ENCODE data around the gene CASP2.

The CASP2 gene

DNA sequence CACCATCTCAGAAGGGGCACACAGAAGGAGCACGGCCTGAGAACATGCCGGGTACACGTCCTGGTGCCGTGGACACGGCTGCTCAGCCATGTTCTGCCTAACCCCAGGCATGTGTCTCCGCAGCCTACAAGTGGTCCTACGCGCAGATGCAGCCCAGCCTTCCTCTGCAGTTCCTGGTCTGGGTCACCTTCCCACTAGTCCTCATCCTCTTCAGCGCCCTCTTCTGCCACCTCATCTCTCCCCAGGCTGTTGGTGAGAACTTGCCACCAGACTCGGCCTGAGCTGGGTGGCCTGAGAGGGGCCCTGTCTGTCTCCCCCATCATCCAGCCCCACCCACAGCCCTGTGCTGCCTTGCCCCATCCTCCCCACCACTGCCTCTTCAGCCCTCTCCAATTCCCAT lies 33.1 kb downstream of the CASP2 start:
- H3K9me3 ChIP-seq (ENCODE audit: control insufficient read depth, insufficient read depth, low read length), result no peaks in the 10 kb centered on the region
- peaks cover 17% of the 10 kb centered on the region for H3K4me1 ChIP-seq (ENCODE audit: insufficient read depth, low read length)
- no peak overlapping the region for H3K9ac ChIP-seq (ENCODE audit: low read depth, low read length)
- no peaks in the 10 kb centered on the region for H3K36me3 ChIP-seq (ENCODE audit: insufficient read depth, low read length)

DNA sequence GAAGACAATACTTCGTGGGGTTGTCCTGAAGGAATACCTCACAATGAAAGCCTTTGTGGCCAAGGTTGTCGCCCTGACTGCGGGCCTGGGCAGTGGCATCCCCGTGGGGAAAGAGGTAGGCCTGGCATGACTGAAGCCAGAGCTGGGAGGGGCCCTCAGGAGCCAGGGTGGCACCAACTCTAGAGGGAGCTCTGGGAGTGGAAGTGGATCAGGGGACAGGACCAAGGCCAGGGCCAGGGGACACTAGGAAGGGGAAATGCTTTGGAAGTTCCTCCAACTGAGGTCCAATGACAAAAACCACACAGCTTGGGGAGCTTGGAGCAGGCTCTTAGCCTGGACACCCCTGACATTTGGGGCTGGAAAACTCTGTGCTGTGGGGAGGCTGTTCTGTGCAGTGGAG lies 33.6 kb downstream of the CASP2 start:
- Histone ChIP-seq H3K9me3 (ENCODE audit: control insufficient read depth, insufficient read depth, low read length) (no peaks in the 10 kb centered on the region), H3K4me1 (ENCODE audit: insufficient read depth, low read length) (peaks cover 17% of the 10 kb centered on the region), H3K36me3 (ENCODE audit: insufficient read depth, low read length) (no peaks in the 10 kb centered on the region), H3K9ac (ENCODE audit: low read depth, low read length) (no peak overlapping the region)

DNA sequence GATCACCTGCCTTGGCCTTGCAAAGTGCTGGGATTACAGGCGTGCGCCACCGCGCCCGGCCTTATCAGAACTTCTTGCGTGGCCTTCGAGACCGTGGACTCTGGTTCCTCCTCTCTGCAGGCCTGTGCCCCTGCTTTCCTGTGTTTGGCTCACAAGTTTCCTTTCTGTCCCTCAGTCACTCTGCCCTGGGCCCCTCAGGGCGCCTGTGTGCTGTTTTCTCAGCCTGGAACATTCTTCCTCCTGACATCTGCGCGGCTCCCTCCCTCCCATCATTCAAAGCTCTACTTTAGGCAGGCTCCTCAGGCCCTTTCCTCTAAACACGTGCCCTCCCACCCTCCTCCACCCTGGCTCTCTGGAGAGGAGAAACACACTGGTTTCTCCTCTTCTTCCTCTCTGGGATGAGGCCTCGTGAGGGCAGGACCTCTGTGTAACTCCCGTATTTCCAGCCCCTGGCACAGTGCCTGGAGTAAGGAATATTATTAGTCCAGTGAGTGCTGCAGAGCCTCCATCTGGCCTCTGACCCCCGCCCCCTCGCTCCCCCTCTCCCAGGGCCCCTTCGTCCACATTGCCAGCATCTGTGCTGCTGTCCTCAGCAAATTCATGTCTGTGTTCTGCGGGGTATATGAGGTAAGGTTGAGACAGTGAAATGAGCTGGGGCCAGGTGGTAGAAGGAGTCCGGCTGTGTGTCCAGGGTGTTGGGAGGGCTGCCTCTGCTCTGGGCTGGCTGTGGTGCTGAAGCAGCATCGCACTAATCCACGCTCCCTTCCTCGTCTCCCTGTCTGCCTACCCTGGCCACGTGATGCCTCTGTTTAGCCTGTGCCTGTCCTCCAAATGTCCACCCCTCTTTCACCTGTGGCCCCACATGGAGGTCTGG lies 34.8 kb downstream of the CASP2 start:
- Histone ChIP-seq H3K4me1 (ENCODE audit: insufficient read depth, low read length) (peaks cover 17% of the 10 kb centered on the region), H3K36me3 (ENCODE audit: insufficient read depth, low read length) (no peaks in the 10 kb centered on the region), H3K9me3 (ENCODE audit: control insufficient read depth, insufficient read depth, low read length) (no peaks in the 10 kb centered on the region), H3K9ac (ENCODE audit: low read depth, low read length) (no peak overlapping the region)

DNA sequence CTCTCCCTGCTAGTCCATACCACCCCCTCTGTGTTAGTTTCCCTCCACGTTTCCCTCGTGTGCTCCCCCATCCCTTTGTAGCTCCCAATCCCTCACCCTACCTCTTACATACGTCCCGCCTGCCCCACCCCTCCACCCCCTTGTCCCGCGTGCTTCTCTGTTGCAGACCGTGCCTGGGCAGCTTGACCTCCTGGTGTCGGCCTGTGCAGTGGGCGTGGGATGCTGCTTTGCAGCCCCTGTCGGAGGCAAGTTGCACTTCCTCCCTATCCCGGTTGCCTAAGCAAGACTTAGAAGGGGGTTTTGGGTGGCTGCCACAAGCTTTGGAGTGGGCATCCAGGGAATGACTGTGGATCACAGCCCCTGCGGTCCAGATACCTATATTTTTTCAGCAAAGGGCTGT lies 35.5 kb downstream of the CASP2 start:
- H3K36me3 ChIP-seq (ENCODE audit: insufficient read depth, low read length), result no peaks in the 10 kb centered on the region; the same call in 1 of the 2 replicates
- H3K9ac ChIP-seq (ENCODE audit: low read depth, low read length), result no peak overlapping the region
- peaks cover 17% of the 10 kb centered on the region for H3K4me1 ChIP-seq (ENCODE audit: insufficient read depth, low read length)

DNA sequence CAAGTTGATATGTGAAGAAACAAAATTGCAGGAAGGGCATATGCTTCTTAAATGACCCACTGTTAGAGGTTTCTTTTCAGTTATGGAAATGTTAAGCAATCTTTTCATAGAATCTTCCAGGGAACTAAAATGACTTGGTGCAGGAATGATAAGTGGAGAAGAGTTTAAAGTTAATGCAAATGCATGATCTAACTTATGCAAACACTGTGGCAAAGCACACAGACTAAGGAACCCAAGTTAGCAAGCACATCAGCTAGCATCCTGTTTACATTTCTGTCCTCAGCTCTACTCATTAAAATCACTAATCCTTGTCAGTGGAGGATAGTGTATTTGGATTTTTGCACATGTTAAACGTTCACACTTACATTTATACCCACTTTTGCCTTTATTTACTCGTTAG lies 37.1 kb downstream of the CASP2 start:
- Histone ChIP-seq H3K4me1 (ENCODE audit: insufficient read depth, low read length) (peaks cover 17% of the 10 kb centered on the region), H3K36me3 (ENCODE audit: insufficient read depth, low read length) (no peaks in the 10 kb centered on the region; the same call in 1 of the 2 replicates), H3K9ac (ENCODE audit: low read depth, low read length) (no peak overlapping the region), H3K9me3 (ENCODE audit: control insufficient read depth, insufficient read depth, low read length) (no peaks in the 10 kb centered on the region)

More for the DNA sequence above, 35.5 kb downstream of the CASP2 start:
- no peaks in the 10 kb centered on the region for H3K9me3 ChIP-seq (ENCODE audit: control insufficient read depth, insufficient read depth, low read length)

DNA sequence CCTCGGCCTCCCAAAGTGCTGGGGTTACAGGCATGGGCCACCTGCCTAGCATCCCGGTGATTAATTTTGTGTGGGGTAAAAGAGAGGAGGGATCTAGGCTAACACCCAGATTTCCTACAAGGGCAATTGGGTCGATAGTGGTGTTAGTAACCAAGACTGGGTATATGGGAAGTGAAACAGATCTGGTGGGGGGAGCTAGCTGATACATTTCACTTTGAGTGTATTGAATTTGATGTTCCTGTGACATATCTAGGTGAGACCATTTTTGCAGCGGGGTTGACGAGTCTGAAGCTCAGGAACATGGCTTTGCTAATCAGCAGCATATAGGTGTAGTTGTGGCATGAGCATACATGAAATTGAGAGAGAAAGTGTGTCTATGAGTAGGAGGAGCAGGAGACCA lies 39.8 kb downstream of the CASP2 start:
- Histone ChIP-seq H3K9me3 (ENCODE audit: control insufficient read depth, insufficient read depth, low read length) (no peaks in the 10 kb centered on the region), H3K4me1 (ENCODE audit: insufficient read depth, low read length) (peaks cover 17% of the 10 kb centered on the region)

DNA sequence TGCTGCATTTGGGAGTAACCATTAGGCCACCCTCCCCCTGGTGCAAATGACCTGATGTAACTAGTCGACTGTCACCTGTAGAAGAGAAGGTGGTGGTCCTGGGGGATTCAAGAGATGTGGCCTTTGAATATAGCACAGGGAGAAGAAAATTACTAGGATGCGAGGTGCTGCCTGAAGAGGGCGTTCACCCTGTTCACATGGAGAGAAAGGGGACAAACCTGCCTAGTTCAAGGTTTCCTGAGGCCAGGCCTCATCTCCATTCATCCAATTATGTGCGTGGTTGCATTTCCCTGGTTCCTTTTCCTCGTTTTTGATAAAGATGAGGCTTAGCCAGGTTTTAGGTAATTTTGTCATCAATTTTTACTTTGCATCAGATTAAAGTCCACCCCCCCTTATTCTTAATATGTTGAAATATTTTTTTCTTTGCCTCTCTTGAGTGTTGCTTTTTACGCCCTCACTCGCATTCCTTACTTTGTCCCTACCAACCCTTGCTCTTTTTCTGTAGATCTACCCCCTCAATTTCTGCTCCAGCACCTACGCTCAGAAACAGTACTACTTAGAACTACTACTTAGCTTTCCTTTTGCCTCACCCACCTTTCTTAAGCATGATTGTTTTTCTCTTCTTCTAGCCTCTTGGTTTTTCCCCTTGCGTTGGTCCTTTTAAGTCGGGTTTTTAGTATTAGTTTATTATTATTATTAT lies 41.5 kb downstream of the CASP2 start:
- Histone ChIP-seq H3K36me3 (ENCODE audit: insufficient read depth, low read length) (no peaks in the 10 kb centered on the region; the same call in 1 of the 2 replicates), H3K9ac (ENCODE audit: low read depth, low read length) (no peak overlapping the region), H3K4me1 (ENCODE audit: insufficient read depth, low read length) (peaks cover 12% of the 10 kb centered on the region; the same call in 1 of the 2 replicates), H3K9me3 (ENCODE audit: control insufficient read depth, insufficient read depth, low read length) (no peaks in the 10 kb centered on the region)

More for the DNA sequence above, 39.8 kb downstream of the CASP2 start:
- H3K9ac ChIP-seq (ENCODE audit: low read depth, low read length), result no peak overlapping the region
- no peaks in the 10 kb centered on the region; the same call in 1 of the 2 replicates for H3K36me3 ChIP-seq (ENCODE audit: insufficient read depth, low read length)

DNA sequence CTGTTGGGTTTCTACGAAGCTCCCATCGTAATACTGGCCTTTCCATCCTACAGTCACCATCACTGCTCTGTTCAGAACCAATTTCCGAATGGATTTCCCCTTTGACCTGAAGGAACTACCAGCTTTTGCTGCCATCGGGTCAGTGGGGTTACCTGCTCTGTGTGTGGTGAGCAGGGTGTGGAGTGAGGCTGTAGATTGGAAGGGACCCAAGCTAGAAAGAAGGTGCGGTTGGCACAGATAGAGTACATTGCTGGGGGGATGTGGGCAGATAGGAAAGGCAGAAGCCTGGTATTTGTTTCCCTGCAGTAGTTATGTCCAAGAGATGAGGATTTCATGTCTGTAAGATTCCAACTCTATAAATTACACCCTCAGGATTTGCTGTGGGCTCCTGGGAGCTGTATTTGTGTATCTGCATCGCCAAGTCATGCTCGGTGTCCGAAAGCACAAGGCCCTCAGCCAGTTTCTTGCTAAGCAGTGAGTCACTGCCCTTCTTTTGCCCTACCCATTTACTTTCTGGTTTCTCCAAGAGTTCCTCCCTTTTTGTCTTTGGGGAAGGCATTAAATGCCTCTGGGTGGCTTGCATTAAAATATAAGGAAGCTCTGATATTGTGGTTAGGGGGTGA lies 43.1 kb downstream of the CASP2 start:
- Histone ChIP-seq H3K36me3 (ENCODE audit: insufficient read depth, low read length) (no peaks in the 10 kb centered on the region; the same call in 1 of the 2 replicates), H3K9ac (ENCODE audit: low read depth, low read length) (no peak overlapping the region), H3K4me1 (ENCODE audit: insufficient read depth, low read length) (no peaks in the 10 kb centered on the region), H3K9me3 (ENCODE audit: control insufficient read depth, insufficient read depth, low read length) (no peaks in the 10 kb centered on the region)

DNA sequence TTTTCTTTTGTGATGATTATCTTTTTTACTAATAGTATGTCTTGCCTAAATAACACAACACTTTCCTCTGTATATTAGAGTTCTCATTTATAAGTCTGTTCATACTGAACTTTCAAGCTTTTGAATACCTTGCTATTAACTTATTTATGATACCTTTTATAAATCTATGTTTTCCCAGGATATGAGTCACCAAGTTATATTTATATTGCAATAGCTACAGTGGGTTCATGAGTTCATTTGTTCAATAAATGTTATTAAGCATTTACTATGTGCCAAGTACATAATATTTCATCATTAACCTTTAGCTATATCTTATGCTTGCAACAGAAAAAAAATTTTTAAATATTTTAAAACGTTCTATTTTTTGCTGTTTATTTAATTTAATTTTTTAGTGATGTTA lies 46.1 kb downstream of the CASP2 start:
- no peaks in the 10 kb centered on the region for H3K36me3 ChIP-seq (ENCODE audit: insufficient read depth, low read length)
- no peak overlapping the region for H3K9ac ChIP-seq (ENCODE audit: low read depth, low read length)
- H3K9me3 ChIP-seq (ENCODE audit: control insufficient read depth, insufficient read depth, low read length), result no peaks in the 10 kb centered on the region
- H3K4me1 ChIP-seq (ENCODE audit: insufficient read depth, low read length), result no peaks in the 10 kb centered on the region

DNA sequence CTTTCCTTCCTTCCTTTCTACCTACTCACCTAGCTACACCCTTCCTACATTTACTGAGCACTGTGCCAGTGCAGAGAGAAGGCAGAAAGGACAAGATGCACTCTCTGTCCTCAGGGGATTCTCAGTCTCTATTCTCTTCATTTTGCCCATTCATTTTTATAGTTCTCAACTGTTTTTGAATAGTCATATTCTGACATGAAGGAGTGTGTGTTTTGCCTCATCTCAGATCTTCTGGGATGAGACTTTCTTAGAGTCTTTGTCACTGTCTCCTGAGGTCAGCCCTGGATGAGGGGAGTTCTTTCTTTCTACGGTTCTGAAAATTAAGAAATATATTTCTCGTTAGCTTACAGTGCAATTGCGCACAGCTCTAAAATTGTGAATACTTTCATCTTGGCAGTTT lies 49.1 kb downstream of the CASP2 start:
- Histone ChIP-seq H3K9me3 (ENCODE audit: control insufficient read depth, insufficient read depth, low read length) (no peaks in the 10 kb centered on the region), H3K4me1 (ENCODE audit: insufficient read depth, low read length) (no peaks in the 10 kb centered on the region), H3K9ac (ENCODE audit: low read depth, low read length) (no peak overlapping the region), H3K36me3 (ENCODE audit: insufficient read depth, low read length) (no peaks in the 10 kb centered on the region)

DNA sequence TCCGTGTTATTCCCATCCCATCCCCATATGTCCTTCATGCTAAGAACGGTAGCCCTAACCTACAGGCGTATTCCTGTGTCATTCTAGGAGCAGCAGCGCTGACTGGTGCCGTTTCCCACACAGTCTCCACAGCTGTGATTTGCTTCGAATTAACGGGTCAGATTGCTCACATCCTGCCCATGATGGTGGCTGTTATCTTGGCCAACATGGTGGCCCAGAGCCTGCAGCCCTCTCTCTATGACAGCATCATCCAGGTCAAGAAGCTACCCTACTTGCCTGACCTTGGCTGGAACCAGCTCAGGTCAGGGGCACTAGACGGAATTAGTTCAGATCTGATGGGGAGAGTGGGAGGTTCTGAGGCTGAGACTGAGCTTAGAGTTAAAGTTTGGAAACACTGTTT lies 53.7 kb downstream of the CASP2 start:
- Histone ChIP-seq H3K9me3 (ENCODE audit: control insufficient read depth, insufficient read depth, low read length) (no peaks in the 10 kb centered on the region), H3K36me3 (ENCODE audit: insufficient read depth, low read length) (no peaks in the 10 kb centered on the region), H3K9ac (ENCODE audit: low read depth, low read length) (no peak overlapping the region), H3K4me1 (ENCODE audit: insufficient read depth, low read length) (no peaks in the 10 kb centered on the region; the same call in 1 of the 2 replicates)

DNA sequence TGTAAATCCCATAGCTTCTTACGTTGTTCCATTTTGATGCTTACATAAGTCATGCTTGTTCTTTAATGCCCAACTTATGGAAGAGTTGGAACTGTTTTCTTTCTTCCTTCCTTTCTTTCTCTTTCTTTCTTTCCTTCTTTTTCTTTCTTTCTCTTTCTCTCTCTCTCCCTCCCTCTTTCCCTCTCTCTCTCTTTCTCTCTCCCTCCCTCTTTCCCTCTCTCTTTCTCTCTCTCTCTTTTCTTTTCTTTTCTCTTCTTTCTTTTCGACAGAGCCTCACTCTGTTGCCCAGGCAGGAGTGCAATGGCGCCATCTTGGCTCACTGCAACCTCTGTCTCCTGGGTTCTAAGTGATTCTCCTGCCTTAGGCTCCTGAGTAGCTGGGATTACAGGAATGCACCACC lies 55.4 kb downstream of the CASP2 start:
- H3K9ac ChIP-seq (ENCODE audit: low read depth, low read length), result no peak overlapping the region
- no peaks in the 10 kb centered on the region; the same call in 1 of the 2 replicates for H3K4me1 ChIP-seq (ENCODE audit: insufficient read depth, low read length)
- H3K36me3 ChIP-seq (ENCODE audit: insufficient read depth, low read length), result no peaks in the 10 kb centered on the region
- H3K9me3 ChIP-seq (ENCODE audit: control insufficient read depth, insufficient read depth, low read length), result no peaks in the 10 kb centered on the region

DNA sequence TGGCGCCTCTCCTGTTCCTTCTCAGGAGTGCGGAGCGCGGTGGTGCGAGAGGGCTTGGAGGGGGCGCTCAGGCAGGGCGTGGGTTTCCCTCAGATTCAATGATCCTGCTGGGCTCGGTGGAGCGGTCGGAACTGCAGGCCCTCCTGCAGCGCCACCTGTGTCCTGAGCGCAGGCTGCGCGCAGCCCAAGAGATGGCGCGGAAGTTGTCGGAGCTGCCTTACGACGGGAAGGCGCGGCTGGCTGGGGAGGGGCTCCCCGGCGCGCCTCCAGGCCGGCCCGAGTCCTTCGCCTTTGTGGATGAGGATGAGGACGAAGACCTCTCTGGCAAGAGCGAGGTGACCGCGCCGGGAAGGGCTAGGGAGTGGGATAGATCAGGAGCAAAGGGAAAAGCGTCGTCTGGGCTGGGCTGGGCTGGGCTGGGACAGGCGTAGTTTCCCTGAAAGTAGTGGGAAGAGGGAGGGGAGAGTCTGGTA lies 57.3 kb downstream of the CASP2 start:
- Histone ChIP-seq H3K9me3 (ENCODE audit: control insufficient read depth, insufficient read depth, low read length) (no peaks in the 10 kb centered on the region), H3K36me3 (ENCODE audit: insufficient read depth, low read length) (no peaks in the 10 kb centered on the region), H3K9ac (ENCODE audit: low read depth, low read length) (peak overlapping the region; percentile 23; the same call in 1 of the 2 replicates), H3K4me1 (ENCODE audit: insufficient read depth, low read length) (no peaks in the 10 kb centered on the region; the same call in 1 of the 2 replicates)

DNA sequence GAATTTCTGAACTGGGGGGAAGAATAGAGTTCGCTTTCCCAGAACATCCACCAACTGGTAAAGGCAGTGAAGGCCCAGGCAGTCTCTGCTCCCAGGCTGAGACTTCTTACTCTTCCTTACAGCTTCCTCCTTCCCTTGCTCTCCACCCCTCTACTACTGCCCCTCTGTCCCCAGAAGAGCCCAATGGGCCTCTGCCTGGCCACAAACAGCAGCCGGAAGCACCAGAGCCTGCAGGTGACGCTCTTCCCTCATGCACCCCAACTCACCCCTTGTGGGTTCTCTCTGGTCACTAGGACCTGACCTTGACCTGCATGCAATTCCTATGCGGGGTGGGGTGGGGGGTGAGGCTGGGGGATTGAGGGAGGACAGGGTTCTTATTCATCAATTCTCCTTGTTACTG lies 57.9 kb downstream of the CASP2 start:
- Histone ChIP-seq H3K9me3 (ENCODE audit: control insufficient read depth, insufficient read depth, low read length) (no peaks in the 10 kb centered on the region), H3K36me3 (ENCODE audit: insufficient read depth, low read length) (no peaks in the 10 kb centered on the region), H3K9ac (ENCODE audit: low read depth, low read length) (peak overlapping the region; percentile 23; the same call in 1 of the 2 replicates), H3K4me1 (ENCODE audit: insufficient read depth, low read length) (peaks cover 2% of the 10 kb centered on the region; the same call in 1 of the 2 replicates)
